Embryonic facial prominence (tissue), 1 donor: Measurements from ENCODE around the gene PUS10.
"Not testable (repeated sequence)": the region's sequence is repeated elsewhere in the genome, so short reads cannot be mapped to it uniquely, and the experiment has no call there.

ENCODE experiments used
- DNase-seq: peaks from one replicate; pipeline ENCODE4 v3.0.0-alpha.2; 2016; ENCODE audit errors: extremely low spot score

PUS10 gene, protein sequence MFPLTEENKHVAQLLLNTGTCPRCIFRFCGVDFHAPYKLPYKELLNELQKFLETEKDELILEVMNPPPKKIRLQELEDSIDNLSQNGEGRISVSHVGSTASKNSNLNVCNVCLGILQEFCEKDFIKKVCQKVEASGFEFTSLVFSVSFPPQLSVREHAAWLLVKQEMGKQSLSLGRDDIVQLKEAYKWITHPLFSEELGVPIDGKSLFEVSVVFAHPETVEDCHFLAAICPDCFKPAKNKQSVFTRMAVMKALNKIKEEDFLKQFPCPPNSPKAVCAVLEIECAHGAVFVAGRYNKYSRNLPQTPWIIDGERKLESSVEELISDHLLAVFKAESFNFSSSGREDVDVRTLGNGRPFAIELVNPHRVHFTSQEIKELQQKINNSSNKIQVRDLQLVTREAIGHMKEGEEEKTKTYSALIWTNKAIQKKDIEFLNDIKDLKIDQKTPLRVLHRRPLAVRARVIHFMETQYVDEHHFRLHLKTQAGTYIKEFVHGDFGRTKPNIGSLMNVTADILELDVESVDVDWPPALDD

GRCh38 chr2:61017556-61018317, at the start of gene PUS10, which contains the start of gene PEX13:
Gene PUS10 (minus strand): TSS chr2:61018255. CDS start chr2:61011890, 6,365 bp downstream.
Gene PEX13 (plus strand): TSS chr2:61017720. CDS start chr2:61017760, 40 bp downstream.
- peak; percentile 59 for DNase-seq

DNA sequence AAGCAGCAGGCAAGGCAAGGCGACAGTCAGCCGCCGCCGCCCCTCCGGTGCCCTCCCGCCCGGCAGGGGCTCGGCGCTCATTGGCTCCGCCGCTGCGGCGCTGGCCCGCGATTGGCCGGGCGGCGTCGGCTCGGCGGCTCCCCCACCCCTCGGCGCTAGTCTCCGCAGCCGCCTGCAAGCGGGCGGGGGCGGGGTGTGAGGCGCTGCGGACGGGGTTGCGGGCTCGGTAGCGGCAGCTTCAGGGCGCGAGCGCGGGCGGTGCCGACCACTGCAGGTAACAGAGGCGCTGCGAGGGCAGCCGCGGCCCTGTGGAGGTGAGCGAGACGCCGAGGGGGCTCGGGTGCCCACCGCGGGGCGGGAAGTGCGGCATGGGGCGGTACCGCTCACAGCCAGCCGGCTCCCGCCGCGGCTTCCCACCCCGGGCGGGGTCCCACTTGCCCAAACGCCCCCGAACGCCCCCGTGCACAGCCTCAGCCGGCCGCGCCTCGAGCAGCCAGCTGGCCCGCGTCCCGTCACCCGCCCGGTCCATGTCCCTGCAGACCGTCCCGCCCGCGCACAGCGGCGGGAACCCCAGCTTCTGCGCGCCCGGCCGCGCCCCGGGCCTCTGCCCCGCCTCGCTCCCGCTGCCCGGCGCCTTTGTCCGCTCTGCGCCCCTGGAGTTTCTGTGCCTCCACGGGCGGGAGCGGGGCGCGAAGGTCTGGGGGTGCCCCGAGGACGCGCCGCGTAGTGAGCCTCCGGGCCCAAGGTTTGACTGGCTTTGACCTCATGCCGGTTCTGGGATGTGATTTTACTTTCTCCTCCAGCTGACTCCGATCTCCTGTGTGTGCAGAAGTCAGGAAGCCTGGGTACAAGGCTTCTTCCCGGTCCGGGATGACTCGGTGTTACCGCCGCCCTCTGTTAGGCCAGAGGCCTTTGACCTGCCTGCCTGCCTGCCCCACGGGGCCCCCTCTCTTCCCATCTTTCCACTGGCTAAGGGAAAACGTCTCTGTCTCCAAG, 48.0 kb upstream of the PUS10 start, which contains the start of gene SANBR:
Gene SANBR (plus strand): TSS at position 158 of the 996 bp plus-strand sequence. CDS start 4,480 bp downstream, outside the sequence.
- peak; percentile 61 for DNase-seq

- DNase-seq, result no peak
Observed at GRCh38 chr2:61059382-61059781, 41.3 kb upstream of the PUS10 start.

- no peak for DNase-seq
Observed at GRCh38 chr2:61057562-61057961, 39.5 kb upstream of the PUS10 start.

- DNase-seq, result no peak
Observed at GRCh38 chr2:61055557-61055956, 37.5 kb upstream of the PUS10 start.

DNA sequence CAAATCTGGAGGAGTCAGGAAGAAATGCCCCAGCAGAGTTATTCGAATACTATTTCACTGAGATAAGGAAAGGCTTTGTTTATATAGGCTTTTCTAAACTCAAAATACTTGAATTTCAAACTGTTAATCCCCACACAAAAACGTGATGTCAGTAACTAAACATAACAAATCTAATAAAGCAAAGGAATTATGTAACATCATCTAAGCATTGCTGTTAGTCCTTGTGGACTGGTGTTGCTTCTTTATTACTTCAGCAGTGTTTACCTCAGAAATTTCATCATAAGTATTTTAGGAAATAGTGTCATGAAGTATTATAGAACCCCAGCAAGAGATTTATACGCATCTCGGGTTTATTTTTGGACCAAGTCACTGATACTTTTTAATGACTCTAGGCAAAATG, 27.9 kb upstream of the PUS10 start:
- no peak for DNase-seq

- DNase-seq, result no peak
Observed at GRCh38 chr2:61045226-61045625, 27.2 kb upstream of the PUS10 start.

GRCh38 chr2:61044636-61045035, 26.6 kb upstream of the PUS10 start:
- DNase-seq, result no peak

GRCh38 chr2:61042807-61043206, 24.8 kb upstream of the PUS10 start:
- DNase-seq, result no peak

- DNase-seq, result not testable (repeated sequence)
Observed at GRCh38 chr2:61036643-61037042, 18.6 kb upstream of the PUS10 start.

DNA sequence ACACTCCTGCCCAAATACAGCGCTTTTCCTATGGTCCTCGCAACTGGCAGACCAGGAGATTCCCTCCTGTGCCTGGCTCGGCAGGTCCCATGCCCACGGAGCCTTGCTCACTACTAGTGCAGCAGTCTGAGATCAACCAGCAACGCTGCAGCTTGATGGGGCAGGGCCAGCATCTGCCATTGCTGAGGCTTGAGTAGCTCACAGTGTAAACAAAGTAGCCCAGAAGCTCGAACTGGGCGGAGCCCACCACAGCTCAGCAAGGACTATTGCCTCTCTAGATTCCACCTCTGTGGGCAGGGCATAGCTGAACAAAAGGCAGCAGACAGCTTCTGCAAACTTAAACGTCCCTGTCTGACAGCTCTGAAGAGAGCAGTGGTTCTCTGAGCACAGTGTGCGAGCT, 16.5 kb upstream of the PUS10 start:
- DNase-seq, result not testable (repeated sequence)

- no peak for DNase-seq
Observed at GRCh38 chr2:61029533-61029932, 11.5 kb upstream of the PUS10 start.

GRCh38 chr2:61023670-61024069, 5.6 kb upstream of the PUS10 start:
- DNase-seq, result no peak

DNA sequence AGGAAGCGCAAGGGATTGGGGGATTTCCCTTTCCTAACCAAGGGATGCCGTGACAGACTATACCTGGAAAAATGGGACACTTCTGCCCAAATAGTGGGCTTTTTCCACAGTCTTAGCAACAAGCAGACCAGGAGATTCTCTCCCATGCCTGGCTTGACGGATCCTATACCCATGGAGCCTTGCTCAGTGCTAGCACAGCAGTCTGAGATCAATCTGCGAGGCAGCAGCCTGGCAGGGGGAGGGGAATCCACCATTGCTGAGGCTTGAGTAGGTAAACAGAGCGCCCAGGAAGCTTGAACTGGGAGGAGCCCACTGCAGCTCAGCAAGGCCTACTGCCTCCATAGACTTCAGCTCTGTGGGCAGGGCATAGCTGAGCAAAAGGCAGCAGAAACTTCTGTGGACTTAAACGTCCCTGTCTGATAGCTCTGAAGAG, 3.2 kb upstream of the PUS10 start:
- DNase-seq, result no peak

GRCh38 chr2:61018798-61019197, 743 bp upstream of the PUS10 start:
- DNase-seq, result no peak

GRCh38 chr2:61018318-61018755, 282 bp upstream of the PUS10 start:
- DNase-seq, result no peak

GRCh38 chr2:61017003-61017555, 976 bp downstream of the PUS10 start:
- DNase-seq, result peak; percentile 42

DNA sequence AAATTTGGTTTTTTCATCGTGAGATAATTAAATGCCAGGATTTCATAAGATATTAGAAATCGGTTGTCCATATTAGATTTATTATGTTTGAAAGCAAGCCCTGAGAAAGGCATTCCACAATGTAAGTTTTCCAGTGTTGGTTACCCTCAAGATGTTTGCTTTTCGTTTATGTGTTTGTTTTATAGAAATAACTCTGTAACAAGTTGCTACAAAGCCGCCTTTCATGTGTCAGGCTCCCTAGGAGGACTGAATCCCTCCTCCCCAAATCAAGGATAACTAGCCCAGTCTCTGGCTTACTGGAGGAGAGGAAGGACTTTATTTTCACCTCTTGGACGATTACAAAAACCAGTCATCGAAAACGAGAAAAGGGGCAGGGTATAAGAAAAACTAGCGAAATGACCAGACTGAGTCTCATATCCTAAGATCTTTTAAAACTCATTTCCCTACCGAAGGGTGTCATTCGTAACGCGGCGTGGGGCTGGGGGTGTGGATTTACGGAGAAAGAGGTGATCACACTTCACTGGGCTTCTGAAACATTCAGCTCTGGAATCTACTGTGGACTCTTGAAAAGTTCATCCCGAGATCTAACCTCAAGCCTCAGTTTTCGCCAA, 1.6 kb downstream of the PUS10 start:
- DNase-seq, result no peak

GRCh38 chr2:61015976-61016375, 2.1 kb downstream of the PUS10 start:
- DNase-seq, result no peak

DNA sequence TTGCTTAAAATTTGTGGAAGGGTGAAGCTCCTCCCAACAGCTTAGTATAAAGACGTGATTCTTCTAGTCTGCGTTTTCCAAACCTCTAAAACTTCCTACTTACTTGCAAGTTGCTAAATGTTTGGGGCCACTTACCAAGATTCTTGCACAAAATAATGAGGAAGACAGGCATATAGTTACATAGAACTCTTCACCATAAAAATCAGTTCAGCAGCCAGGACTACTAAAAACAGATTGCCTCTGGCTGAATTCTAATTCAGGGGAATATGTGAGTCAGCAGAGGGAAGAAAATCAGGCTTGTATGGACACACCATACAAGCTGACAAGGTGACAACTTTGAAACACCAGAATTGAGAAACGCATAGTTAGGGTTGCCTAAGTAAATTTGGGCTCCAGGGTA, 3.3 kb downstream of the PUS10 start:
- DNase-seq, result no peak
